ENCODE measurements around the gene CAPN13. TPM values are rescaled to one million over a fixed set of nuclear protein-coding genes. Genes with fewer than 3 reads are reported as not detected.

Gene CAPN13
- total RNA-seq, 2 donors from 2014 or later, result not detected

DNA sequence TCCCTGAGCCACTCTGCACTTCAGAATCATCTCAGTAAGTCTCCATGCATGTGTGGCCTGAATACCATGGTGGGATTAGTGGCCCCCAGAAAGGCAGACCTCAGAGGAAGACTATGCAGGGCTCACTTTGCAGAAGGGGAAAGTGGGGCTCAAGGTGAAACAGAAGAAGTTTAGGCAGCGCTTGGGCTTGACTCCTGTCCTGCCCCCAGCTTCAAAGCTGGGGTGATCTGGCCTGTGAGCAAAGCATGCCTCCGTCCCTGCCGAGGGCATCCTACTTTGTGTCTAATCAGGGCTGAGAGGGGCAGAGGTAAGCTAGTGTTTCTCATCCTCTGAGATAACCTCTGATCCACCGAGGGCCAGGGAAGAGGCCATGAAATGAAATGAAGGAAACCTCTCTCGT is 7.9 kb downstream of the CAPN13 start:
- Mint-ChIP-seq H3K4me1 (peaks cover 13% of the 10 kb centered on the region), H3K27ac (no peak overlapping the region), H3K9me3 (no peaks in the 10 kb centered on the region), H3K27me3 (no peaks in the 10 kb centered on the region), H3K36me3 (ENCODE audit: low read depth) (no peaks in the 10 kb centered on the region), H3K4me3 (no peak overlapping the region)
- no peak for ATAC-seq (replicated peaks)

- Mint-ChIP-seq H3K27ac (no peak overlapping the region), H3K36me3 (ENCODE audit: low read depth) (no peaks in the 10 kb centered on the region), H3K4me3 (no peak overlapping the region), H3K4me1 (peaks cover 13% of the 10 kb centered on the region), H3K27me3 (no peaks in the 10 kb centered on the region), H3K9me3 (no peaks in the 10 kb centered on the region)
- no peak for ATAC-seq (replicated peaks)
Observed at GRCh38 chr2:30798536-30798991, 8.7 kb downstream of the CAPN13 start.

GRCh38 chr2:30797381-30798015 is 9.7 kb downstream of the CAPN13 start:
- no peak for ATAC-seq (replicated peaks)
- Mint-ChIP-seq H3K27ac (no peak overlapping the region), H3K36me3 (ENCODE audit: low read depth) (no peaks in the 10 kb centered on the region), H3K4me3 (no peak overlapping the region), H3K27me3 (no peaks in the 10 kb centered on the region), H3K4me1 (peaks cover 13% of the 10 kb centered on the region), H3K9me3 (no peaks in the 10 kb centered on the region)

GRCh38 chr2:30796699-30797098 is 10.5 kb downstream of the CAPN13 start:
- Mint-ChIP-seq H3K4me1 (peaks cover 13% of the 10 kb centered on the region), H3K27me3 (peaks cover 5% of the 10 kb centered on the region), H3K4me3 (no peak overlapping the region), H3K9me3 (no peaks in the 10 kb centered on the region), H3K27ac (no peak overlapping the region), H3K36me3 (ENCODE audit: low read depth) (no peaks in the 10 kb centered on the region)
- ATAC-seq (replicated peaks), result no peak

DNA sequence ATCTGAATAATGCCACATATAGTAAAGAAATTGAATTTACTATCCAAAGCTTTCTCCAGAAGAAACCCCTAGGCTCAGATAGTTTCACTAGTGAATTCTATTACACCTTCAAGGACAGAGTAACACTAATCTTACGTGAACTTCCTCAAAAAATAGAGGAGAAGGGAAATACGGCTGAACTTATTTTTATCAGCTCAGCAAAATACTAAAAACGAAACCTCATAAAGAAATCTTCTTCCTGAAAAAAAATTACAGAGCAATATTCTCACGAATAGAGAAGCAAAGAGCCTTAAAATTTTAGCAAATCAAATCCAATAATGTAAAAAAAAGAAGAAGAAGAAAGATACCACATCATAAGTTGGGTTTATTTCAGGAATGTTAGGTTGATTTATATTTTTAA is 14.7 kb downstream of the CAPN13 start:
- no peak for ATAC-seq (replicated peaks)
- Mint-ChIP-seq H3K4me1 (no peaks in the 10 kb centered on the region), H3K36me3 (ENCODE audit: low read depth) (no peaks in the 10 kb centered on the region), H3K27ac (no peak overlapping the region), H3K27me3 (peaks cover 12% of the 10 kb centered on the region), H3K4me3 (no peak overlapping the region), H3K9me3 (no peaks in the 10 kb centered on the region)

- Mint-ChIP-seq H3K4me3 (no peak overlapping the region), H3K9me3 (no peaks in the 10 kb centered on the region), H3K4me1 (no peaks in the 10 kb centered on the region), H3K27ac (no peak overlapping the region), H3K27me3 (peaks cover 15% of the 10 kb centered on the region), H3K36me3 (ENCODE audit: low read depth) (no peaks in the 10 kb centered on the region)
- no peak for ATAC-seq (replicated peaks)
Observed at GRCh38 chr2:30790879-30791278, 16.4 kb downstream of the CAPN13 start.

DNA sequence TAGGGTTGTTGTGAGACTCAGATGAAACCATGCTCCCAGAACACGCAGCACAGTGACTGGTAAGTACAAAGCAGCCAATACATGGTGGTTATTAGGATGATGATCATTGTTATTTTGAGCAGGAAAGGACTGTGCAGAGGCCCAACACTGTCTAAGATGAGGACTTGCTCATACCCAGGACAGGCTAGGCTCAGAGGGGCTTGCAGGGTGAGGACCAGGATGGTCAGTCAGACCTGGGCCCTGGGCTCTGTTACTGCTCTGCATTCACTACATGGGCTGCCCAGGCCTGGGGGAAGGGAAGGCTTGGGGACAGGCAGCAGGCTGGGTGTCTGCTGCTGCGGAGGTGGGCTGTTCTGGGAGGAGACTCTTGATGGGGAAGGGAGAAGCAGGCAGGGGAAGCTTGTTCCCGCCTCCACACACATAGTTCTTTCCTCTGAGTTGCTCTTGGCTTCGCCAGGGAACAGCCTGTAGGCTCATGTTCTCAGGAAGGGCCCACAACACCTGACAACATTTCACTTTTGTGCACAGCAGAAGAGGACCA is 17.5 kb downstream of the CAPN13 start:
- Mint-ChIP-seq H3K27me3 (peaks cover 22% of the 10 kb centered on the region), H3K4me1 (no peaks in the 10 kb centered on the region), H3K27ac (no peak overlapping the region), H3K9me3 (no peaks in the 10 kb centered on the region), H3K4me3 (no peak overlapping the region), H3K36me3 (ENCODE audit: low read depth) (no peaks in the 10 kb centered on the region)
- no peak for ATAC-seq (replicated peaks)

DNA sequence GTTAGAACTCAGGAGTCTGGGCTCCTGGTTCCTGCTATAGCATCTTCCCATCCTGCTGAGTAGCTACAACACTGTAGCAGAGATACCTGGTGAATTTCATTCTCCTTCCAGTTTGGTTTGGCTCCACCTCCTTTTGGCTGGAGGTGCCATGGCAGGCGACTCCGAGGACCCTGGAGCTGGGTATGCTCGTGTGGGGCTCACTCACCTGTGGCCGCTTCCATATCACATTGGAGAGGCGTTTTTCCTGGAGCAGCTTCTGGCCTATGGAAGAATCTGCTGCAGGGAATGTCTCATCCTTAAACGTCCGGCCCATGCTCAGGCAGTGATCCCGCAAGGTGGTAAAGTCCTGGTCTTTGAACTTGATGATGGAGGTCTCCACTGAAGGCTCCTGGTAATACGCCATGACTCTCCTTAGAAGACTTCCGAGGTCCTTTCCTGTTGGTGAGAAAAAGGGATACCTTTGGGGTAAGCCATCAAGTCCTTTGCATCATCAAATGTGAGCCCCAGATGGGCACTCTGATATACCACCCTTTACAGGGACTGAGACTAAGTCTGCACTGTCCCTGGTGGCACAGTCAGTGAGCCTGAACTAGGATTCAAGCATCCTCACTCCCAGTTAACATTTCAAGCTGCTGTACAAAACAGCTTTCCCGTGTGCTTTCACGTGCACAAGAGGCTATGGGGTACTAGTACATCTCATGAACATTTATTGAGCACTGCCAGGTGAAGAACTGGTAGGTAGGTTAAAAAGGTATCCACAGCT is 20.1 kb downstream of the CAPN13 start:
- Mint-ChIP-seq H3K27ac (no peak overlapping the region), H3K4me1 (no peaks in the 10 kb centered on the region), H3K9me3 (no peaks in the 10 kb centered on the region), H3K27me3 (peaks cover 31% of the 10 kb centered on the region), H3K36me3 (ENCODE audit: low read depth) (no peaks in the 10 kb centered on the region), H3K4me3 (no peak overlapping the region)
- ATAC-seq (replicated peaks), result no peak

- H3K4me1 Mint-ChIP-seq, result no peaks in the 10 kb centered on the region
- no peaks in the 10 kb centered on the region for H3K9me3 Mint-ChIP-seq
- ATAC-seq (replicated peaks), result no peak
- H3K4me3 Mint-ChIP-seq, result no peak overlapping the region
- H3K36me3 Mint-ChIP-seq (ENCODE audit: low read depth), result no peaks in the 10 kb centered on the region
- peaks cover 26% of the 10 kb centered on the region for H3K27me3 Mint-ChIP-seq
- H3K27ac Mint-ChIP-seq, result no peak overlapping the region
Observed at GRCh38 chr2:30784682-30785081, 22.6 kb downstream of the CAPN13 start.

- Mint-ChIP-seq H3K36me3 (ENCODE audit: low read depth) (no peaks in the 10 kb centered on the region), H3K4me3 (no peak overlapping the region)
Observed at GRCh38 chr2:30781961-30782533, 25.2 kb downstream of the CAPN13 start.

DNA sequence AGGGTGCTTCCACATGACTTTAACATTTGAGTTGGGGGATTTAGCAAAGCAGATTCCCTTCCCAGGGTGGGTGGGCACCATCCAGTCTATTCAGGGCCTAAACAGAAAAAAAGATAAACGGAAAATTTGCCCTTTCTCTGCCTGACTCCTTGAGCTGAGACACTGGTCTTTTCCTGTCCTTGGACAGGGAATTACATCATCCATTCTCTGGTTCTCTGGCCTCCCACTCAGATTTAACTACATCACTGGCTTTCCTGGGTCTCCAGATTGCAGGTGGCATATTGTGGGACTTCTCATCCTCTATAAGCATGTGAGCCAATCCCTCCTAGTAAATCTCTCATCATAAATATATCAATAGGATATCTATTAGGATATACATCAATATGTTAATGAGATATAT is 25.8 kb downstream of the CAPN13 start:
- H3K9me3 Mint-ChIP-seq, result no peaks in the 10 kb centered on the region

More at GRCh38 chr2:30781961-30782533, 25.2 kb downstream of the CAPN13 start:
- no peak for ATAC-seq (replicated peaks)
- H3K4me1 Mint-ChIP-seq, result no peaks in the 10 kb centered on the region
- peaks cover 27% of the 10 kb centered on the region for H3K27me3 Mint-ChIP-seq
- H3K27ac Mint-ChIP-seq, result no peak overlapping the region
- H3K9me3 Mint-ChIP-seq, result no peaks in the 10 kb centered on the region

DNA sequence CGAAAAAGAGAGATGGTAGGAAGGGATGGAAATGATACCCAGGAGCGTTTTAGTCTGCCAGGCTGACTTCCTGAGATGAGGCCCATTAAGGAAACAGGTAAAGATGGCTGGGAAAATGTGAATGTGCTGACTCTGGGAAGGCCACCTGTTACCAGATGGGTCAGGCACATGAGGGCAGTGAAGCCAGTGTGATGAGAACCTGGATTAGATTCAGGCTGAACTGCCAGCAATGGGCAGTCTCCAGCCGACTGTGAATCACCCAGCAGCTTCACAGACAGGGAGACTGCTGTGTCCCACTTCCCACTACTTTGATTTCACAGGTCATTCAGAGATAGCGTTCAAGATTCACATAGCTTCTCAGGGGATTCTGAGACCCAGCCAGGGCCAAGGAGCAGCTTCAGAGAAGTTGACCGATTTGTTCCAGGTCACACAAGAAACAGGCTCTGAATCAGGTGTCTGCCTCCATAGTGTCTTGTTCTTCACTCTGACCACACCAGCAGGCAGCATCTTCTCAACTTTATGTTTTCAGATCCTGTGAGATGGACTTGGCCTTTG is 26.4 kb downstream of the CAPN13 start:
- H3K4me3 Mint-ChIP-seq, result no peak overlapping the region
- peaks cover 30% of the 10 kb centered on the region for H3K27me3 Mint-ChIP-seq
- H3K4me1 Mint-ChIP-seq, result no peaks in the 10 kb centered on the region
- ATAC-seq (replicated peaks), result no peak
- H3K27ac Mint-ChIP-seq, result no peak overlapping the region
- no peaks in the 10 kb centered on the region for H3K36me3 Mint-ChIP-seq (ENCODE audit: low read depth)
- H3K9me3 Mint-ChIP-seq, result no peaks in the 10 kb centered on the region

More for the DNA sequence above, 25.8 kb downstream of the CAPN13 start:
- H3K27me3 Mint-ChIP-seq, result peaks cover 33% of the 10 kb centered on the region
- no peaks in the 10 kb centered on the region for H3K4me1 Mint-ChIP-seq
- no peak for ATAC-seq (replicated peaks)
- no peak overlapping the region for H3K4me3 Mint-ChIP-seq
- no peaks in the 10 kb centered on the region for H3K36me3 Mint-ChIP-seq (ENCODE audit: low read depth)
- no peak overlapping the region for H3K27ac Mint-ChIP-seq

- Mint-ChIP-seq H3K27ac (no peak overlapping the region), H3K9me3 (no peaks in the 10 kb centered on the region), H3K27me3 (peaks cover 27% of the 10 kb centered on the region), H3K4me3 (no peak overlapping the region), H3K4me1 (no peaks in the 10 kb centered on the region), H3K36me3 (ENCODE audit: low read depth) (no peaks in the 10 kb centered on the region)
- ATAC-seq (replicated peaks), result no peak
Observed at GRCh38 chr2:30778611-30779010, 28.6 kb downstream of the CAPN13 start.

GRCh38 chr2:30777661-30778505 is 29.4 kb downstream of the CAPN13 start:
- no peak for ATAC-seq (replicated peaks)
- Mint-ChIP-seq H3K4me3 (no peak overlapping the region), H3K36me3 (ENCODE audit: low read depth) (no peaks in the 10 kb centered on the region), H3K27me3 (peaks cover 22% of the 10 kb centered on the region), H3K27ac (no peak overlapping the region), H3K4me1 (no peaks in the 10 kb centered on the region), H3K9me3 (no peaks in the 10 kb centered on the region)

Measured in activated T-helper 17 cell treated with anti-CD3 and anti-CD28 coated beads, Interleukin-2, amount 50 U/mL, for 72 hours (primary cell).